ENCODE data around the gene KMT2C.
"Not testable (repeated sequence)": the region's sequence is repeated elsewhere in the genome, so short reads cannot be mapped to it uniquely, and the experiment has no call there.

The KMT2C gene

DNA sequence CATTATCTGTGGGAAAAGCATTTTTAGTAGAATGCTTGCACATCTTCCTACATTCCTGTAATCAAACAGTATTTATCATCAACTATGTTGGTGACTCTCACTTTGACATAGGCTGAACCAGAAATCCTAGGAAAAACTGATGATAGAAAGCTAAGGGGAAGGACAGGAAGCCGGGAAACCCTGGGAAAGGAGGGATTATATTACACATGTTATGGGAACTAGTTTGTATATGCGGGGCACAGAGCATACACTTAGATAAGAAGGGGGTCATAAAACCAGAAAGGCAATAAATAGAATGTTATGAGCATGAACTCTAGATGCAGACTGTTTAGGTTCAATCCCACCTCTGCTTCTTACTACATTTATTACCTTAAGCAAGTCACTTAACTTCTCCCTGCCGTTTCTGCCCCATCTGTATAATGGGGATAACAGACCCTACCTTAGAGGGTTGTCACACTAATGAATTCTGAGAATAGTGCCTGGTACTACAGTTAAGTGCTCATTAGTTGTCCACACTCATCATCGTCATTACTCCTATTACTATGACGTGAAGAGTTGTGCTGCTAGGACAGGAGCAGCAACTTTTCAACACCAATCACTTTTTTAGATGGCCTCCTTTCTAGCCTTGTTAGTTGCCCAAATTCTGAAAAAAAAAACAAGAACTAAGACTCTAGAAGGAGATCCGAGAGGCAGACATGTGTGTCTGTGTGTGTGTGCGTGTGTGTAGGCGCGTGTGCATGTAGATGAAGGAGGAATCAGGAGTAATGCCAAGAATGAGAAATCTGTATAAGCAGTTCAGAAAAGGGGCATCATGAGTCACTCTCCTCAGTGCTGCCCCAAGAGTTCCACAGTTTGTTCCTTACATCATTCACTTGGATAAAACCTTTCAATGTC is 52.2 kb downstream of the KMT2C start:
- H3K9me3 ChIP-seq (ENCODE audit: severe bottlenecking), result no peaks in the 10 kb centered on the region
- H3K36me3 ChIP-seq, result no peaks in the 10 kb centered on the region
- TF ChIP-seq, protein P1, sequence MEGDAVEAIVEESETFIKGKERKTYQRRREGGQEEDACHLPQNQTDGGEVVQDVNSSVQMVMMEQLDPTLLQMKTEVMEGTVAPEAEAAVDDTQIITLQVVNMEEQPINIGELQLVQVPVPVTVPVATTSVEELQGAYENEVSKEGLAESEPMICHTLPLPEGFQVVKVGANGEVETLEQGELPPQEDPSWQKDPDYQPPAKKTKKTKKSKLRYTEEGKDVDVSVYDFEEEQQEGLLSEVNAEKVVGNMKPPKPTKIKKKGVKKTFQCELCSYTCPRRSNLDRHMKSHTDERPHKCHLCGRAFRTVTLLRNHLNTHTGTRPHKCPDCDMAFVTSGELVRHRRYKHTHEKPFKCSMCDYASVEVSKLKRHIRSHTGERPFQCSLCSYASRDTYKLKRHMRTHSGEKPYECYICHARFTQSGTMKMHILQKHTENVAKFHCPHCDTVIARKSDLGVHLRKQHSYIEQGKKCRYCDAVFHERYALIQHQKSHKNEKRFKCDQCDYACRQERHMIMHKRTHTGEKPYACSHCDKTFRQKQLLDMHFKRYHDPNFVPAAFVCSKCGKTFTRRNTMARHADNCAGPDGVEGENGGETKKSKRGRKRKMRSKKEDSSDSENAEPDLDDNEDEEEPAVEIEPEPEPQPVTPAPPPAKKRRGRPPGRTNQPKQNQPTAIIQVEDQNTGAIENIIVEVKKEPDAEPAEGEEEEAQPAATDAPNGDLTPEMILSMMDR (IDR thresholded peaks at IDR 0.05; ENCODE audit: low read depth, low read length), result no peak
- no peak overlapping the region for H3K4me3 ChIP-seq (ENCODE audit: low read depth, low read length)
- no peaks in the 10 kb centered on the region for H3K27me3 ChIP-seq (ENCODE audit: insufficient read depth, low read depth, severe bottlenecking)
- DNase-seq, result no peak
- H3K27ac ChIP-seq, result no peak overlapping the region

DNA sequence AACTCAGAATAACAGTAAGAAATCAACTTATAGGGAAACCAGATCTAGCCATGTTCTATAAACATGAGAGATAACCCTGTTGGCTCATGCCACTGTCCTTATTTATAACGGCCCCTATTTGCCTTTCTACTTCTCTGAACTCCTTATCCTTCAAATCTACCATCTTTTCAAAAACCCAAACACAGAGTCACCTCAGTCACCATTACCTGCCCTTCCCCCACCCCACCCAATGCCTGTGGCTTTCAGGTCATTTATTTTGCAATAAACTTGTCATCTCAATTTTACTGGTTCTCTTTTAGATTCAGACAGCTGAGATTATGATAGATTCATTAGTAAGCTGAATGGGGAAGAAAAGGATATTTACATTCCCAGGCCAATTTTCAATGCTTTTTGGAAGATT is 53.6 kb downstream of the KMT2C start:
- H3K36me3 ChIP-seq, result no peaks in the 10 kb centered on the region
- H3K27me3 ChIP-seq (ENCODE audit: insufficient read depth, low read depth, severe bottlenecking), result no peaks in the 10 kb centered on the region
- no peak overlapping the region for H3K4me3 ChIP-seq (ENCODE audit: low read depth, low read length)
- no peak for DNase-seq
- TF ChIP-seq, protein P1 (IDR thresholded peaks at IDR 0.05; ENCODE audit: low read depth, low read length), result no peak
- no peaks in the 10 kb centered on the region for H3K9me3 ChIP-seq (ENCODE audit: severe bottlenecking)
- no peak overlapping the region for H3K27ac ChIP-seq

DNA sequence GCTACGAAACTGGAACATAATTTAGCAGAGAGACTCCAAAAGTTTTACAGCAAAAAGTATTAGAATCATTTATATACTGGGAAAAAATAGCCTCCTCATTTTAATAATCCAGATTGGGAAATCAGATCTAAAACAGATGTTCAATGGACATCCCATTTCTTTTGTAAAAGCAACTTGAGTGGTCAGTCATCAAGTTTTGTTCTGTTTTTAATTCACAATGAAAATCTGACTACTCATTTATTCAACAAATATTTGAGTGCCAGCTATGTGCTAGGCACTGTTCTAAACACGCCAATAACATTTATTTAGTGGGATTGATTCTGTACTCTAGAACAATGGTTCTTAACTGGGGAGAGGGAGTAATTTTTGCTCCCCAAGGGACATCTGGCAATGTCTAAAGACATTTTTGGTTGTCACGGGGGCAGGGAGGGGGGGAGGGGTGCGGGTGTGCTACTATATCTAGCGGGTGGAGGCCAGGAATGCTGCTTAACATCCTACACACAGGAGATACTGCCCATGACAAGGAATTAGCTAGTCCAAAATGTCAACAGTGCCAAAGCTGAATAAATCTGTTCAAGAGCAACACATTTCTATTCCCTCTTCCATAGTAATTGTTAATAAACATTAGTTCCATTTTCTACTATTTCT is 54.7 kb downstream of the KMT2C start:
- not testable (repeated sequence) for H3K9me3 ChIP-seq (ENCODE audit: severe bottlenecking); H3K36me3 ChIP-seq; DNase-seq; H3K27me3 ChIP-seq (ENCODE audit: insufficient read depth, low read depth, severe bottlenecking); H3K27ac ChIP-seq; H3K4me3 ChIP-seq (ENCODE audit: low read depth, low read length)

GRCh38 chr7:152378497-152378896 is 57.3 kb downstream of the KMT2C start:
- not testable (repeated sequence) for H3K4me3 ChIP-seq (ENCODE audit: low read depth, low read length); H3K27ac ChIP-seq; DNase-seq; H3K9me3 ChIP-seq (ENCODE audit: severe bottlenecking); H3K36me3 ChIP-seq; H3K27me3 ChIP-seq (ENCODE audit: insufficient read depth, low read depth, severe bottlenecking)

DNA sequence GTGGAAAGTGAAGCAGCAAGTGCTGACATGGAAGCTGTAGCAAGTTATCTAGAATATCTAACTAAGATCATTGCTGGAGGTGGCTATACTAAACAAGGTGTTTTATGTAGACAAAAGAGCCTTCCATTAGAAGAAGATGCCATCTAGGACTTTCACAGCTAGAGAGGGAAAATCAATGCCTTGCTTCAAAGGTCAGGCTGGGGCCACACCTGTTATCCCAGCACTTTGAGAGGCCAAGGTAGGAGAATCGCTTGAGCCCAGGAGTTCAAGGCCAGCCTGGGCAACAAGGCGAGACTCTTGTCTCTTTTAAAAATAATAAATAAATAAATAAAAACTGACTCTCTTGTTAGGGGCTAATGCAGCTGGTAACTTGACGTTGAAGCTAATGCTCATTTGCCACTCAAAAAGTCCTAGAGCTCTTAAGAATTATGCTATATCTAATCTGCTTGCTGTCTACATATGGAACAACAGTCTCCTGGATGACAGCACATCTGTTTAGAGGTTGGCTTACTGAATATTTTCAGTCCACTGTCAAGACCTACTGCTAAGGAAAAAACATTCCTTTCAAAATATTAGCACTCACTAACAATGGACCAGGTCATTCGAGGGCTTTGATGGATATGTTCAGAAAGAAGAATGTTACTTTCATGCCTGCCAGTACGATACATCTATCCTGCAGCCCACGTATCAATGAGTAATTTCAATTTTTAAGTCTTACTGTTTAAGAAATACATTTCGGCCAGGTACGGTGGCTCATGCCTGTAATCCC is 58.9 kb downstream of the KMT2C start:
- DNase-seq; H3K4me3 ChIP-seq (ENCODE audit: low read depth, low read length); H3K27ac ChIP-seq; H3K36me3 ChIP-seq; H3K27me3 ChIP-seq (ENCODE audit: insufficient read depth, low read depth, severe bottlenecking); H3K9me3 ChIP-seq (ENCODE audit: severe bottlenecking): not testable (repeated sequence)

- no peak overlapping the region for H3K4me3 ChIP-seq (ENCODE audit: low read depth, low read length)
- TF ChIP-seq, protein P1 (IDR thresholded peaks at IDR 0.05; ENCODE audit: low read depth, low read length), result no peak
- no peak for DNase-seq
- H3K27ac ChIP-seq, result no peak overlapping the region
- no peaks in the 10 kb centered on the region for H3K9me3 ChIP-seq (ENCODE audit: severe bottlenecking)
- H3K27me3 ChIP-seq (ENCODE audit: insufficient read depth, low read depth, severe bottlenecking), result no peaks in the 10 kb centered on the region
- H3K36me3 ChIP-seq, result no peaks in the 10 kb centered on the region
Measured at GRCh38 chr7:152370297-152370696, 65.5 kb downstream of the KMT2C start.

DNA sequence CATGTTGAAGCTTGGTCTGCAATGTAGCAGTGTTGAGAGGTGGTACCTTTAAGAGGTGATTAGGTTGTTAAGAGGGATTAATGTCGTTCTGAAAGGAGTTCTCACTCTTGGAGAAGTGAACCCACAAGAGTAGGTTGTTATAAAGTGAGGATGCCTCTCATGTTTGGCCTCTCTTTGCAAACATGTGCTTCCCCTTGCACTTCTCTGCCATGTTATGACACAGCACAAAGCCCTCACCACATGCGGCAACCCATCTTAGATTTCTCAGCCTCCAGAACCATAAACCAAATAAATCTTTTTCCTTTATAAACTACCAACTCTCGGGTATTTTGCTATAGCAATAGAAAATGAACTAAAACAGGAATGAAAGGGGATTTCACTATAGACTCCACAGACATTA is 66.3 kb downstream of the KMT2C start:
- no peak for DNase-seq
- H3K4me3 ChIP-seq (ENCODE audit: low read depth, low read length), result no peak overlapping the region

More for the DNA sequence above, 66.3 kb downstream of the KMT2C start:
- Histone ChIP-seq H3K36me3 (no peaks in the 10 kb centered on the region), H3K27ac (no peak overlapping the region), H3K27me3 (ENCODE audit: insufficient read depth, low read depth, severe bottlenecking) (no peaks in the 10 kb centered on the region), H3K9me3 (ENCODE audit: severe bottlenecking) (no peaks in the 10 kb centered on the region)
- TF ChIP-seq, protein P1 (IDR thresholded peaks at IDR 0.05; ENCODE audit: low read depth, low read length), result no peak
